ENCODE data around the gene STK32C. TPM values are rescaled to one million over a fixed set of nuclear protein-coding genes. Genes with fewer than 3 reads are reported as not detected.

The STK32C gene
- polyA plus RNA-seq, 1 donor from 2014 or later = 23.2 TPM

DNA sequence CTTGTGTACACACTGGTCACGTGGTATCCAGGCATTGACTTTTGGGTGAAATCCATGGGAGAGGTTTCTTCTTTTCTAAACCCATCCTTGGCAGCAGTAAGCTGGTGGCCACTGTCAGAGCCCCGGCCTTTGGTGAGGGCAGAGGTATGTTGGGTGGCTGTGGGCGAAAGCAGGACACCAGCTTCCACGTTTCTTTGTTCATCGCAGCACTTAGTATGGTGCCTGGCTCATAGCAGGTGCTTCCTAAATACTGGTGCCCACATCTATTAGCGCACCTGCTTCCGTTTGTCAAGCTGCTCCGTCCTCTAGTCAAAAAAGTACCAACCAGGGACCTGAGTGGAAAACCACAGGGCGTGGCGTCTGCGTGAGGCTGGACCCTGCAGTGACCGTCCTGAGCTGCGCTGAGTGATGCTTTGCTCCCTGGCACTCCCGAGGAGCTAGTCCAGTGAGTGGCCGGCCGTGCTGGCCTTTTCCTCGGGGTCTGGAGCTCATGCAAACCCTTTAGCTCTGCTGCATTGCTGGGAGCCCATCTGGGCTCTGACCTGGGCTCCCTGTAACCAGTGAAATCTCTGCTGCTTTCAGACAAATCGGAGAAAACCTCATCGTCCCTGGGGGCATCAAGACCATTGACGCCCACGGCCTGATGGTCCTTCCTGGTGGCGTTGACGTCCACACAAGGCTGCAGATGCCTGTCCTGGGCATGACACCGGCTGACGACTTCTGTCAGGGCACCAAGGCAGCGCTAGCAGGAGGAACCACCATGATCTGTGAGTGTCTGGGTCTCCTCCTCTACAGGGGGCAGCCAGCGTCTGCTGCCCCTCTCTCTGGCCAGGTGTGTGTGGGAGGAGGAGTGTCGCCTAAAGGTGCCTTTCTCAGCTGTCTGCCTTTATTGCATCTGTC, 115.4 kb downstream of the STK32C start:
- peaks cover 23% of the 10 kb centered on the region for H3K79me2 ChIP-seq (replicated peaks; ENCODE audit: insufficient read depth, low read length)
- TF ChIP-seq EZH2 (IDR thresholded peaks at IDR 0.05; ENCODE audit: borderline replicate concordance, insufficient read depth, low read length, poor library complexity, severe bottlenecking) (no peak), MXI1 (conservative IDR thresholded peaks at IDR 0.05; ENCODE audit: poor library complexity, severe bottlenecking) (no peak), TAF1 (IDR thresholded peaks at IDR 0.05; ENCODE audit: low read depth) (no peak), SMC3 (conservative IDR thresholded peaks at IDR 0.05; ENCODE audit: poor library complexity) (no peak), POLR2AphosphoS5 (IDR thresholded peaks at IDR 0.05) (no peak), RAD21 (conservative IDR thresholded peaks at IDR 0.05) (no peak), EP300 (conservative IDR thresholded peaks at IDR 0.05; ENCODE audit: poor library complexity, severe bottlenecking) (no peak)
- TF ChIP-seq, protein P1, sequence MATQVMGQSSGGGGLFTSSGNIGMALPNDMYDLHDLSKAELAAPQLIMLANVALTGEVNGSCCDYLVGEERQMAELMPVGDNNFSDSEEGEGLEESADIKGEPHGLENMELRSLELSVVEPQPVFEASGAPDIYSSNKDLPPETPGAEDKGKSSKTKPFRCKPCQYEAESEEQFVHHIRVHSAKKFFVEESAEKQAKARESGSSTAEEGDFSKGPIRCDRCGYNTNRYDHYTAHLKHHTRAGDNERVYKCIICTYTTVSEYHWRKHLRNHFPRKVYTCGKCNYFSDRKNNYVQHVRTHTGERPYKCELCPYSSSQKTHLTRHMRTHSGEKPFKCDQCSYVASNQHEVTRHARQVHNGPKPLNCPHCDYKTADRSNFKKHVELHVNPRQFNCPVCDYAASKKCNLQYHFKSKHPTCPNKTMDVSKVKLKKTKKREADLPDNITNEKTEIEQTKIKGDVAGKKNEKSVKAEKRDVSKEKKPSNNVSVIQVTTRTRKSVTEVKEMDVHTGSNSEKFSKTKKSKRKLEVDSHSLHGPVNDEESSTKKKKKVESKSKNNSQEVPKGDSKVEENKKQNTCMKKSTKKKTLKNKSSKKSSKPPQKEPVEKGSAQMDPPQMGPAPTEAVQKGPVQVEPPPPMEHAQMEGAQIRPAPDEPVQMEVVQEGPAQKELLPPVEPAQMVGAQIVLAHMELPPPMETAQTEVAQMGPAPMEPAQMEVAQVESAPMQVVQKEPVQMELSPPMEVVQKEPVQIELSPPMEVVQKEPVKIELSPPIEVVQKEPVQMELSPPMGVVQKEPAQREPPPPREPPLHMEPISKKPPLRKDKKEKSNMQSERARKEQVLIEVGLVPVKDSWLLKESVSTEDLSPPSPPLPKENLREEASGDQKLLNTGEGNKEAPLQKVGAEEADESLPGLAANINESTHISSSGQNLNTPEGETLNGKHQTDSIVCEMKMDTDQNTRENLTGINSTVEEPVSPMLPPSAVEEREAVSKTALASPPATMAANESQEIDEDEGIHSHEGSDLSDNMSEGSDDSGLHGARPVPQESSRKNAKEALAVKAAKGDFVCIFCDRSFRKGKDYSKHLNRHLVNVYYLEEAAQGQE (IDR thresholded peaks at IDR 0.05; ENCODE audit: borderline replicate concordance) = no peak
- TF ChIP-seq, protein P2, sequence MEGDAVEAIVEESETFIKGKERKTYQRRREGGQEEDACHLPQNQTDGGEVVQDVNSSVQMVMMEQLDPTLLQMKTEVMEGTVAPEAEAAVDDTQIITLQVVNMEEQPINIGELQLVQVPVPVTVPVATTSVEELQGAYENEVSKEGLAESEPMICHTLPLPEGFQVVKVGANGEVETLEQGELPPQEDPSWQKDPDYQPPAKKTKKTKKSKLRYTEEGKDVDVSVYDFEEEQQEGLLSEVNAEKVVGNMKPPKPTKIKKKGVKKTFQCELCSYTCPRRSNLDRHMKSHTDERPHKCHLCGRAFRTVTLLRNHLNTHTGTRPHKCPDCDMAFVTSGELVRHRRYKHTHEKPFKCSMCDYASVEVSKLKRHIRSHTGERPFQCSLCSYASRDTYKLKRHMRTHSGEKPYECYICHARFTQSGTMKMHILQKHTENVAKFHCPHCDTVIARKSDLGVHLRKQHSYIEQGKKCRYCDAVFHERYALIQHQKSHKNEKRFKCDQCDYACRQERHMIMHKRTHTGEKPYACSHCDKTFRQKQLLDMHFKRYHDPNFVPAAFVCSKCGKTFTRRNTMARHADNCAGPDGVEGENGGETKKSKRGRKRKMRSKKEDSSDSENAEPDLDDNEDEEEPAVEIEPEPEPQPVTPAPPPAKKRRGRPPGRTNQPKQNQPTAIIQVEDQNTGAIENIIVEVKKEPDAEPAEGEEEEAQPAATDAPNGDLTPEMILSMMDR (IDR thresholded peaks at IDR 0.05; ENCODE audit: poor library complexity, severe bottlenecking) = no peak
- H3K9ac ChIP-seq (ENCODE audit: low read length) = no peak overlapping the region
- H3K36me3 ChIP-seq (ENCODE audit: insufficient read depth, low read length) = no peaks in the 10 kb centered on the region
- peaks cover 3% of the 10 kb centered on the region for H3K27me3 ChIP-seq (ENCODE audit: insufficient read depth, low read depth, low read length)
- H3F3A ChIP-seq (ENCODE audit: insufficient read depth, low read length, poor library complexity, severe bottlenecking) = no peaks in the 10 kb centered on the region
- no peak overlapping the region for H2AFZ ChIP-seq (ENCODE audit: low read depth, low read length)
- H3K9me3 ChIP-seq (ENCODE audit: low read length) = no peaks in the 10 kb centered on the region
- no peak overlapping the region for H3K27ac ChIP-seq (ENCODE audit: low read length)
- H3K4me3 ChIP-seq (ENCODE audit: low read length) = no peak overlapping the region
- peaks cover 6% of the 10 kb centered on the region for H4K20me1 ChIP-seq (ENCODE audit: insufficient read depth)
- no peak overlapping the region for H3K4me2 ChIP-seq (ENCODE audit: low read length)
- no peaks in the 10 kb centered on the region for H3K9me2 ChIP-seq (ENCODE audit: insufficient read depth, low read length)

DNA sequence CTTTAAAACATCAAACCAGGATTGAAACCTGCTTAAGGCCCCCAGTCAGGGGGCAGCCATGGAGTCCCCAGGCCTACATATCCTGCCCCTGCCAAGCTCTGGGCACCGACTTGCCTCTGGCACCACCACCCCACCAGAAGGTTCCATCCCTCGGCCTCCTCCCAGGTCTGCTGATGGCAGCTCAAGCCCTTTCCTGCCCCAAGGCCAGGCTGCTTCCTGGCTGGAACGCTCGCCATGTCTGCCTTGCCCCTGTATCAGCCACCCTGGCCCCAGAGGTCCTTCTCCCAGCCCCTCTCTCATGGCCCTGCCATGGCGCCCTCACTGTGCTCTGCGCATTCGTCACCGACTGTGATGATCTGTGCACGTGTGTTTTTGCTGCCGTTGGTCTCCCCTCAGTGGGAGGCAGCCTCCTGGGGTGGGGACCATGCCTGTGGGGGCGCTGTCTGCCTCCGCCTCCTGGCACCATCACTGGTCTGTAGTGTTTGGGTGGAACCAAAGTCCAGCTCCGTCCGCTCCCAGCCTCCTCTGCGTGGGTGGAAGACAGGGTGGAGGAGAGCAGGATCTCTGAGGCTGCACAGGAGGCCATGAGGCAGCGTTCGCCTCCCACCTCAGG, 117.8 kb downstream of the STK32C start:
- Histone ChIP-seq H3K27me3 (ENCODE audit: insufficient read depth, low read depth, low read length) (peaks cover 20% of the 10 kb centered on the region), H3F3A (ENCODE audit: insufficient read depth, low read length, poor library complexity, severe bottlenecking) (no peaks in the 10 kb centered on the region), H3K9me2 (ENCODE audit: insufficient read depth, low read length) (no peaks in the 10 kb centered on the region), H3K79me2 (replicated peaks; ENCODE audit: insufficient read depth, low read length) (peaks cover 23% of the 10 kb centered on the region), H2AFZ (ENCODE audit: low read depth, low read length) (no peak overlapping the region), H3K9ac (ENCODE audit: low read length) (no peak overlapping the region), H3K27ac (ENCODE audit: low read length) (no peak overlapping the region), H3K9me3 (ENCODE audit: low read length) (no peaks in the 10 kb centered on the region), H3K4me2 (ENCODE audit: low read length) (no peak overlapping the region), H4K20me1 (ENCODE audit: insufficient read depth) (peaks cover 6% of the 10 kb centered on the region), H3K4me3 (ENCODE audit: low read length) (no peak overlapping the region), H3K36me3 (ENCODE audit: insufficient read depth, low read length) (no peaks in the 10 kb centered on the region)
- TF ChIP-seq POLR2AphosphoS5 (IDR thresholded peaks at IDR 0.05) (no peak), SMC3 (conservative IDR thresholded peaks at IDR 0.05; ENCODE audit: poor library complexity) (no peak), EP300 (conservative IDR thresholded peaks at IDR 0.05; ENCODE audit: poor library complexity, severe bottlenecking) (no peak), RAD21 (conservative IDR thresholded peaks at IDR 0.05) (no peak), TAF1 (IDR thresholded peaks at IDR 0.05; ENCODE audit: low read depth) (no peak), EZH2 (IDR thresholded peaks at IDR 0.05; ENCODE audit: borderline replicate concordance, insufficient read depth, low read length, poor library complexity, severe bottlenecking) (no peak), MXI1 (conservative IDR thresholded peaks at IDR 0.05; ENCODE audit: poor library complexity, severe bottlenecking) (no peak)
- TF ChIP-seq, protein P2 (IDR thresholded peaks at IDR 0.05; ENCODE audit: poor library complexity, severe bottlenecking) = no peak
- TF ChIP-seq, protein P1 (IDR thresholded peaks at IDR 0.05; ENCODE audit: borderline replicate concordance) = no peak

Data from neural cell (in vitro differentiated cells).